SU-DHL-6 (cell line): ENCODE results near the gene POMT2.

Experiments
- H2AFZ ChIP-seq: fragments of 200-600 bp; sonication (generic); 2 replicates; pipeline ENCODE4 v1.6.1; 2014; ENCODE audit warnings: low read depth, mild to moderate bottlenecking, moderate library complexity, mixed read lengths, antibody characterized with exemption, low read length; ENCODE audit not compliant: severe bottlenecking
- H3F3A ChIP-seq: fragments of 200-600 bp; shearing (Covaris generic); 2 replicates; pipeline ENCODE4 v1.6.0; 2016; ENCODE audit warnings: antibody characterized with exemption, mild to moderate bottlenecking; ENCODE audit not compliant: insufficient read depth
- H3K27ac ChIP-seq: fragments of 200-600 bp; sonication (generic); 2 replicates; pipeline ENCODE4 v1.5.1; 2016; ENCODE audit warnings: low read depth, mild to moderate bottlenecking, low read length, moderate library complexity, mixed read lengths
- H3K27me3 ChIP-seq: fragments of 200-600 bp; sonication (generic), shearing (Covaris generic); 2 replicates; pipeline ENCODE4 v1.6.0; 2014; ENCODE audit warnings: mild to moderate bottlenecking, low read length
- H3K36me3 ChIP-seq: fragments of 200-600 bp; sonication (generic); 2 replicates; pipeline ENCODE4 v1.6.1; 2014; ENCODE audit warnings: mild to moderate bottlenecking, low read length, mixed read lengths
- H3K4me2 ChIP-seq: fragments of 300-600, 200-600 bp; shearing (Covaris generic), sonication (generic); 2 replicates; pipeline ENCODE4 v1.6.0; 2014; ENCODE audit warnings: low read length, low read depth, mild to moderate bottlenecking; ENCODE audit not compliant: poor library complexity, severe bottlenecking
- H3K4me3 ChIP-seq: fragments of 200-600 bp; sonication (generic); 2 replicates; pipeline ENCODE4 v1.5.1; 2014; ENCODE audit warnings: antibody characterized with exemption, low read length, mild to moderate bottlenecking, mixed read lengths; ENCODE audit not compliant: insufficient read depth, poor library complexity, severe bottlenecking
- H3K79me2 ChIP-seq: fragments of 200-600 bp; sonication (generic); 2 replicates; pipeline ENCODE4 v1.6.1; 2014; ENCODE audit warnings: mild to moderate bottlenecking, low read length, moderate library complexity; ENCODE audit not compliant: insufficient read depth
- H3K9ac ChIP-seq: fragments of 200-600 bp; sonication (generic); 2 replicates; pipeline ENCODE4 v1.7.0; 2014; ENCODE audit warnings: mild to moderate bottlenecking, low read length
- H3K9me2 ChIP-seq: fragments of 200-600 bp; sonication (generic); replicated peaks from 2 replicates; pipeline ENCODE4 v1.6.1; 2014; ENCODE audit warnings: low read length; ENCODE audit not compliant: insufficient read depth
- H3K9me3 ChIP-seq: fragments of 200-600 bp; sonication (generic); 2 replicates; pipeline ENCODE4 v1.6.1; 2014; ENCODE audit warnings: low read length, mixed read lengths; ENCODE audit not compliant: insufficient read depth
- H4K20me1 ChIP-seq: fragments of 200-600 bp; sonication (generic); 2 replicates; pipeline ENCODE4 v1.6.1; 2014; ENCODE audit warnings: low read depth, mild to moderate bottlenecking, antibody characterized with exemption, low read length, moderate library complexity, mixed read lengths
- CTCF ChIP-seq: fragments of 200-600 bp; sonication (generic); IDR thresholded peaks from one replicate; pipeline ENCODE4 v1.5.1; 2017; ENCODE audit warnings: antibody characterized with exemption, mild to moderate bottlenecking, low read length, moderate library complexity; ENCODE audit not compliant: insufficient read depth, poor library complexity, severe bottlenecking
- EZH2phosphoT487 ChIP-seq: fragments of 200-600 bp; sonication (generic), shearing (Covaris generic); conservative IDR thresholded peaks from 2 replicates; pipeline ENCODE4 v1.6.1; 2018; ENCODE audit warnings: mild to moderate bottlenecking, antibody characterized with exemption, low read length, moderate library complexity, mixed read lengths

POMT2 gene

DNA sequence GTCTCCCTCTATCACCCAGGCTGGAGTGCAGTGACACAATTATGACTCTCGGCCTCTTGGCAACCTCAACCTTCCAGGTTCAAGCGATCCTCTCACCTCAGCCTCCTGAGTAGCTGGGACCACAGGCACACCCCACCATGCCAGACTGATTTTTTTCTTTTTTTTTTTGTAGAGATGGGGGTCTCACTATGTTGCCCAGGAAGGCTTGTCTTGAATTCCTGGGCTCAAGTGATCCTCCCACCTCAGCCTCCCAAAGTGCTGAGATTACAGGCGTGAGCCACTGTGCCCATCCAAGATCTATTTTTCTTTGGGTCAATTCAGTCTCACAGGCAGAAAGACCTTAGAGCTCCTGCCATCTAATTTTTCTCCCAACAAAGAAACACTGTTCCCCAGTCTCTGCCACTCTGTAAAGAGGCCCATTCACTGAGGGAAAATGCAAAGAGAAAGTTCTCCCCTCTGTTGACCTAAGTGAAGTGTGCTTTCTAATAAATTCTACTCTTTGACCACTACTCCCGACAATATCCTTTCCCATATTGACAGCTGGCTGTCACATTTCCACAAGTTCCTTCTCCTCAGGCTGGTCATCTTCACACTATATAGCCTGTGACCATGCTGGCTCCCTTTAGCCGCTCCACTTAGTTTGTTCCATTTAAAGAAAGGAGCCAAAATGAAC lies 32.9 kb upstream of the POMT2 start:
- Histone ChIP-seq H4K20me1 (no peaks in the 10 kb centered on the region), H3K9me3 (no peaks in the 10 kb centered on the region), H3K9ac (no peak overlapping the region), H3K9me2 (no peaks in the 10 kb centered on the region), H3K27me3 (no peaks in the 10 kb centered on the region), H3F3A (0 out of 2 replicates have a peak, but pooled peaks cover 4% of the 10 kb centered on the region), H3K4me2 (no peak overlapping the region), H3K27ac (no peak overlapping the region), H3K4me3 (no peak overlapping the region), H2AFZ (no peak overlapping the region), H3K36me3 (no peaks in the 10 kb centered on the region; the same call in 1 of the 2 replicates), H3K79me2 (peaks cover 32% of the 10 kb centered on the region; the same call in 1 of the 2 replicates)
- TF ChIP-seq EZH2phosphoT487 (no peak), CTCF (no peak)

DNA sequence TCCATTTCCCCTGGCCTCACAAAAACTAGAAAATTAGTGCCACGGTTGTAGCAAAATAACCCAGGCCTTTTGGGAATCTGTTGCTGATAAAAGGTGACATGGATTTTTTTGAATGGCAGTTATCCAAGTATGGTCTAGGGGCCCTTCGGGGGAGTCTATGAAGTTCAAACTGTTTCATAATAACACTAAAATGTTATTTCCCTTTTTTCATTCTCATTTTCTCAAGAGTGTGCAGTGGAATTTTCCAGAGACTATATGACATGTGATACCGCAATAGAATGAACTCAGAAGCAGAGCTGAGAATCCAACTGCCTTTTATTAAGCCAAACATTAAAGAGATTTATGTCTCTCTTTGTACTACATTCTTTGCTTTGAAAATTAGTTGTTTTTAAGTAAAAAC lies 27.1 kb upstream of the POMT2 start:
- H3K9me2 ChIP-seq, result no peaks in the 10 kb centered on the region
- H3K36me3 ChIP-seq, result no peaks in the 10 kb centered on the region; the same call in 1 of the 2 replicates
- H3K27me3 ChIP-seq, result no peaks in the 10 kb centered on the region
- no peaks in the 10 kb centered on the region for H4K20me1 ChIP-seq
- no peak overlapping the region for H3K9ac ChIP-seq
- H3F3A ChIP-seq, result no peaks in the 10 kb centered on the region
- H3K79me2 ChIP-seq, result 0 out of 2 replicates have a peak, but pooled peaks cover 2% of the 10 kb centered on the region
- H3K9me3 ChIP-seq, result no peaks in the 10 kb centered on the region
- no peak overlapping the region for H3K4me3 ChIP-seq
- TF ChIP-seq EZH2phosphoT487 (no peak), CTCF (no peak)
- no peak overlapping the region for H2AFZ ChIP-seq
- no peak overlapping the region for H3K4me2 ChIP-seq
- H3K27ac ChIP-seq, result no peak overlapping the region; the same call in 1 of the 2 replicates

DNA sequence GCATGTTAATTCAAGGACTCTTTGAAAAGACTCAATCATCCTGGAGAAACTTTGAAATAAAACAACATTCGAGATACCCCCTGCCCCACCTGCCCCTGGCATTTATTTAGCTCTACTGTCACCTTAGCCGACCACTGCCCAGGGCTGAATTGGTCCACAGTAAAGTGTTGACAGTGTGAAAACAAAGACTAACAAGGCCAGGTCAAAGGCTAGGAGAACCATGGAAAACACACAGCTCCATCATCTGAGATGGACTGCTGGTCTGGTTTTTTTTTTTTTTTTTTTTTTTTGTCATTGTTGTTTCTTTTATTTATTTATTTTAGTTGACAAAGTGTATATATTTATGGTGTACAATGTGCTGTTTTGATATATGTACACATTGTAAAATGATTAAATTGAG lies 25.8 kb upstream of the POMT2 start:
- H3F3A ChIP-seq, result no peaks in the 10 kb centered on the region
- H2AFZ ChIP-seq, result no peak overlapping the region
- no peak overlapping the region for H3K9ac ChIP-seq
- no peak overlapping the region for H3K27ac ChIP-seq
- no peaks in the 10 kb centered on the region for H4K20me1 ChIP-seq
- no peaks in the 10 kb centered on the region; the same call in 1 of the 2 replicates for H3K36me3 ChIP-seq
- no peaks in the 10 kb centered on the region for H3K9me2 ChIP-seq
- H3K79me2 ChIP-seq, result no peaks in the 10 kb centered on the region
- TF ChIP-seq EZH2phosphoT487, result no peak
- TF ChIP-seq CTCF, result no peak
- no peaks in the 10 kb centered on the region for H3K9me3 ChIP-seq
- no peak overlapping the region for H3K4me3 ChIP-seq
- no peaks in the 10 kb centered on the region for H3K27me3 ChIP-seq
- no peak overlapping the region for H3K4me2 ChIP-seq
